Measurements from ENCODE around the gene PROKR1.
"Not testable (repeated sequence)": the region's sequence is repeated elsewhere in the genome, so short reads cannot be mapped to it uniquely, and the experiment has no call there.

The PROKR1 gene

GRCh38 chr2:68659081-68659480 is 15.7 kb downstream of the PROKR1 start:
- no peak for DNase-seq

GRCh38 chr2:68660658-68661057 is 17.3 kb downstream of the PROKR1 start:
- DNase-seq, result no peak

GRCh38 chr2:68662466-68662865 is 19.1 kb downstream of the PROKR1 start:
- no peak for DNase-seq

DNA sequence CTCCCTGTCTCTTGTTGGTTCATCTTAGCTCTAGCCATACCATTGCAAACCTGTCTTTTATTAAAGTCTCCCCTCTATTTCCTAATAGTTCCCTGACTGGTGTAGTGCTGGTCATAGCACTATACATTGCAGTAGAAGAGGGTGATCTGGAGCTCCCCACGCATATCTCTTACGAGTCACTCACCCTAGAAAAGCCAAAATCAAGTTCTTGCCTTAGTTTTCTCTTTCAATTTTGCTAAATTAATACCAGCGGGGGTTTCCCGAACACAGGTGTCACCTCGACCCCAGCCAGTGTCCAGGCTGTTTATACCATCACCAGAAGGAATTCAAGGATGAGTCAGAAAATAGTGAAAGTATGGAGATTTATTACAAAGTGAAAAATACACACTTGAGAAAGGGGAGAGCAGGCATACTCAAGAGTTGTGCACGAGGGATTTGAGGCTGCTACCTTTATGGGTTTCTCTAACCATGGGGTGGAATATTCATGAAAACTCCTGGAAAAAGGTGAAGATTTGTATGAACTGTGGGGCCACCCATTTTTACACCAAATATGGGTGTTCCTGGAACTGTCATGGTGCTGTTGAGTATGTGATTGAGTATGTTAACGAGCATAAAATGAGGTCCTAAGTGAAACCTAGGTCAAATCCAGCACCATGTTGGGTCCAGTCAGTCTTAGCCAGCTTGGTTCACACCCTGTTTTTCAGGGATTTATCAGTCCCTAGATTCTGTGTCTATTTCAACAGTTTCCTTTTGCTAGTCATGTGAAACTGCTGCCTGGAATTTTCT is 20.2 kb downstream of the PROKR1 start:
- DNase-seq, result no peak

GRCh38 chr2:68667371-68667770 is 24.0 kb downstream of the PROKR1 start:
- no peak for DNase-seq

GRCh38 chr2:68669651-68670050 is 26.3 kb downstream of the PROKR1 start:
- no peak for DNase-seq

DNA sequence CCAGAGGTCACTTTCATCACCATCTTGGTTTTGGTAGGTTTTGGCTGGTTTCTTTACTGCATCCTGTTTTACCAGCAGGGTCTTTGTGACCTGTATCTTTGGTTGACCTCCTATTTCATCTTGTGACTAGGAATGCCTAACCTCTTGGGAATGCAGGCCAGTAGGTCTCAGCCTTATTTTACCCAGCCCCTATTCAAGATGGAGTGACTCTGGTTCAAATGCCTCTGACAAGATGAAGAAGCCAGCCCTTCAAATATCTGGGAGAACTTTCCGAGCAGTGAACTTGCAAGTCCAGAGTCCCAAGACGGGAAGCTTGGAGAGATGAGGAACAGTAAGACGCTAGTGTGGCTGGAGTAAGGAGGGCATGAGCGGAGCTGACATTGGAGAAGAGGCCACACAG is 28.6 kb downstream of the PROKR1 start:
- DNase-seq, result no peak

GRCh38 chr2:68673631-68674030 is 30.3 kb downstream of the PROKR1 start:
- DNase-seq, result no peak

GRCh38 chr2:68675470-68675869 is 32.1 kb downstream of the PROKR1 start:
- DNase-seq, result no peak

DNA sequence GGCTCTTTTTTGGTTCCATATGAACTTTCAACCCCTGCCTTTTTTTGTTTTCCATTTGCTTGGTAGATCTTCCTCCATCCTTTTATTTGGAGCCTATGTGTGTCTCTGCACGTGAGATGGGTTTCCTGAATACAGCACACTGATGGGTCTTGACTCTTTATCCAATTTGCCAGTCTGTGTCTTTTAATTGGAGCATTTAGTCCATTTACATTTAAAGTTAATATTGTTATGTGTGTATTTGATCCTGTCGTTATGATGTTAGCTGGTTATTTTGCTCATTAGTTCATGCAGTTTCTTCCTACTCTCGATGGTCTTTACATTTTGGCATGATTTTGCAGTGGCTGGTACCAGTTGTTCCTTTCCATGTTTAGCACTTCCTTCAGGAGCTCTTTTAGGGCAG is 34.5 kb downstream of the PROKR1 start:
- DNase-seq, result not testable (repeated sequence)

- not testable (repeated sequence) for DNase-seq
These were observed 36.0 kb downstream of the PROKR1 start for GRCh38 chr2:68679166-68679916.

- DNase-seq, result not testable (repeated sequence)
These were observed 36.5 kb downstream of the PROKR1 start for GRCh38 chr2:68679917-68680267.

DNA sequence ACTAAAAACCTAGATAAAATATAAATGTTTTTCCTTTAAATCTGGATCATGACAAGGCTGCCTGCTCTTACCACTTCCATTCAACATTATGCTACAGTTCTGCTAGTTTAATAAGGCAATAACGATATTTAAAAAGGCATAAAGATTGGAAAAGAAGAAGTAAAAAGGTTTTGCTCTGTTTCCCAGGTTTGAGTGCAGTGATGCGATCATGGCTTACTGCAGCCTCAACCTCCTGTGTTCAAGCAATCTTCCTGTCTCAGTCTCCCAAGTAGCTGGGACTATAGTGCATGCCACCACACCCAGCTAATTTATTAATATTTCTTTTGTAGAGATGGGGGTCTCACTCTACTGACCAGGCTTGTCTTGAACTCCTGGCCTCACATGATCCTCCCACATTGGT is 40.8 kb downstream of the PROKR1 start:
- no peak for DNase-seq

GRCh38 chr2:68686178-68686577 is 42.8 kb downstream of the PROKR1 start:
- DNase-seq, result no peak

GRCh38 chr2:68687018-68687417 is 43.6 kb downstream of the PROKR1 start:
- no peak for DNase-seq

DNA sequence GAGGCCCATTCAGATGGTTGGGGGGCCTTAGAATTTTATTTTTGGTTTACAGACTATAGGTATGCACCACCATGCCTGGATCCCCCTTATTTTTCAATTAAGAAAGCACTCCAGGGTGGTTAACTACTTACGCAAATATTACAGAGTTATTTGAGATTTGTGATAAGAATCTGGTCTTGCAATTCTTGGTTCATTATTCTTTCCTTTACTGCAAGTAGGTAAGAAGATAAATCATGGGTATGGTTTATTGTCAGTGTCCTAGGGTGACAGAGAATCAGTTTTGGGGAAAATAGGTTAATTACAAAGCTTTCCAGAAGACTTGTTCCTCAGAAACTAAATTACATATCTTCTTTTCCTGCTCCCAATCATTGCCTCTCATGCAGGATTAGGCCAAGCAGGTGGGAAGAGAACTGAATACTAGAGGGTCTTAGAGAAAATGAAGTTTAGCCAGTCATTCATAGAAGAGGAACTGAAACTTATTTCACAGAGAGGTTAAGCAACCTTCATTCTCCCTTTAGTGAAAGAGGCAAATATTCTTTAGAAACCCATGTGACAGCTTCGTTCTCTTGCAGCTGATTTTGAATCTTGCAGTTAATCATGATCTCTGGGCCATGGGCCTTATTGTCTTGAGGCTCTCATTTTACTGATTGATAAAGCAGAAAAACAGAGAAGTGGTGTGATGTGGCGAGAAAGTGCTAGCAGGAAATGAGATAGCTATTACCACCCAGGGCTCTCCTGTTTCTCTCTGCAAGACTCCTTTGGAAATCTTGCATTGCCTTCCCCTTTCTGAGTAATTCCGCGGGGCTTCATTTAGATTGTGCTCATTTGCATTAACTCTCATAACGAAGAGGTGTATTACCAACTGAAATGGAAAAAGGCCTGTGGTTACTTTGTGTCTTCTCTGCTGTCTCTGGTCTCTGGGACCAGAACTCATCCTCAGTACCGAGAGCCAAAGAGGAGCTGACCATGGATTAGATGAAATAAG is 46.5 kb downstream of the PROKR1 start:
- peak; percentile 93 for DNase-seq

- DNase-seq, result no peak
These were observed 47.5 kb downstream of the PROKR1 start for GRCh38 chr2:68690851-68691250.

DNA sequence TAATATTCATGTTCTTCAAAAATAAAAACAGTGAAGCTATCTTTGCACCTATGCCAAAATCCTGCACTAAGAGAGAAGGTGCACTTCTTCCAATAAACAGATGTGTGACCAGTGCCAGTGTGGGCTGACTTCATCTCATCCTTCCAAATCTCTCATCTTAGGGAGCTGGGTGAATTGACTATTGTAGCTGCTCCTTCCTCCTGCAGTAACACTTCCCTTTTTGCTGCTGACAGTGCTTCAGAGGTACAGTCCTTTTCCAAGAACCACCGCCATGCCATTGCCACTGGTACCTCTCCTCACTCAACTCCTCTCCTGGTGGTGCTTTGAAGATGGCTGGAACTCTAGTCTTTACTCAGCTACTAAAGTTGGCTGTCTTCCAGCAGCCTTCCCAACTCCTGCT is 49.1 kb downstream of the PROKR1 start:
- no peak for DNase-seq

DNA sequence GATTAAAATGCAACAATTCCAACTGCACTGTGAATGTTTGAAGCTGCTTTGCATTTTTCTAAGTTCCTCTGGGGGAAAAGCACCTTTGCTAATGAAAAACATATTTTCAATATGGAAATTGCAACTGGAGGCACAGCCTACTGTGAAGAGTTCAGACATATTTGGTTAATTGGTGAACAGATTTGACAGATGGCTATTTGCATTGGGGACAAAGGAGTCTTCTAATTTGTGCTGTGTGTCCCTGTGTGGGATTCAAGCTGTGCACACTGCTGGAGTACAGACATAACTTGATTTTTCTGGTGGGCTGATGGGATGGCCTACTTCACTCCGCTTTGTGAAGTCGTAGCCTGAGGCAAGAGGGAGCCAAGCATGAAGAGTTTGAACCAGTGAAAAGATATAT is 50.6 kb downstream of the PROKR1 start:
- no peak for DNase-seq

DNA sequence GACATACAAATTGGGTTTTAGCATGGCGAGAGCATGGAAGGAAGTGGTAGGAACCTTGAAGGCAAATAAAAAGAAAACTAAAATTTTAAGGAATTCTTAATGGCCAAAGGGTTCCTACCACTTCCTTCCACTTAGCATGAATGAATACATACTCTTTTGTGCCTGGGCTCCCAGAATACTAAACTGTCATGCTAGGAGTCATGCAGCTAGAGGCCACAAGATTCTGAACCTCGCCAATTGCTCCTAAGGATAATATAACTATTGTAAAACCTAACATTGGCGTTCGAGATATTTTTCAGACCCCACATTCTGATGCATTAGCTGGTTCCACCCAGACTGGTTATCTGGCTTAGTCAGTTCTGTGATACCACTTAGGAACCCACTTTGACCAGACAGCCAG is 52.6 kb downstream of the PROKR1 start:
- no peak for DNase-seq

DNA sequence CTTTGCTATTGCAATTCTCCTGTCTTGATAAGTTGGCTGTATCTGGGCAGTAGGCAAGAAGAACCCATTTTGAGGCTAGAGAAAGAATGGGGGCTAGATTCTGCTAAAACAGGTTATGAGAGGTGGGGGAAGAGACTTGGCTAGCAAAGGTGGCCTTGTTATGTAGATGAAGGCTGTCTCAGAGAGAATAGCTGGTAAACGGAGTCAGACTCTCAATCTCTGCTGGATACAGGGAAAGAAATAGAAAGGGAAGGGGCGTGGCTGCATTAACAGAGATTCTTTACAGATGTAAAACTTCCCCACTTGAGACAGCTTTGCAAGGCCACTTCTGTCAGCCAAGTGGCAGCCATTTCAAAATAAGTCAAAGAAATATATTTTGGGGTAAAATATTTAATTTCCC is 53.2 kb downstream of the PROKR1 start:
- DNase-seq, result no peak

- DNase-seq, result no peak
These were observed 55.4 kb downstream of the PROKR1 start for GRCh38 chr2:68698567-68699377.
